DND-41 (cell line): ENCODE results near the gene SLC16A13.

Experiments used
- CTCF ChIP-seq: IDR thresholded peaks from 2 replicates; pipeline ENCODE4 v1.5.1; 2012; ENCODE audit warnings: borderline replicate concordance, low read length, moderate library complexity, mild to moderate bottlenecking; ENCODE audit not compliant: poor library complexity, severe bottlenecking; ENCODE audit errors: extremely low read depth
- EZH2 ChIP-seq: IDR thresholded peaks from 3 replicates; pipeline ENCODE4 v1.6.1; 2012; ENCODE audit warnings: borderline replicate concordance, low read depth, mild to moderate bottlenecking, moderate library complexity, low read length, inconsistent platforms; ENCODE audit not compliant: severe bottlenecking

- TF ChIP-seq CTCF (no peak), EZH2 (no peak)
Observed at GRCh38 chr17:7018331-7018964, 17.4 kb upstream of the SLC16A13 start.
